ENCODE results near the gene ARHGAP19. TPM values are rescaled to one million over a fixed set of nuclear protein-coding genes. Genes with fewer than 3 reads are reported as not detected.

Gene ARHGAP19
- total and polyA plus RNA-seq, 2 donors (not counting 3 experiments of a cell fraction or from before 2014, with no cell fraction given): 6.8 to 20.0 TPM

DNA sequence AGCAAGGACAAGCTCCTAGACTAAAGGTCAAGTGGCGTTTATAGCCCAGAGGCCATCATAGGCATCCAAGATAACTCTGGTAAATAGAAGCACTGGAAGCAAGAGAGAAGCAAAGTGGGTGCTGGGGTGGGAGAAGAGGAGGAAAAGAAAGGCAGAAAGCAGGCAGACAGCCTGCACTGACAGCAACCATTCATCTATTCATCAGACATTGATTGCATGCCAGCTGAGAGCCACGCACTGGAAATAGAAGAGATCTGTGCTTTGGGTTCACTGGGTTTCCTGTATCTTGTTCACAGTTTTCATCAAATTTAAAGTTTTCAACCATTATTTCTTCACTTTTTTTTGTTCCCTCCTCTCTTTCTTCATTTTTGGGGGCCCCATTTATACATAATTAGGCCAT is 102.0 kb downstream of the ARHGAP19 start:
- Histone ChIP-seq H3K27me3 (ENCODE audit: control insufficient read depth in 2 of 2, insufficient read depth in 2 of 2, low read length in 2 of 2) (peaks cover 37 to 51% of the 10 kb centered on the region in 2 experiments), H3K9me3 (replicated peaks; ENCODE audit: control insufficient read depth, insufficient read depth, low read length) (no peaks in the 10 kb centered on the region), H3K79me2 (ENCODE audit: control insufficient read depth, insufficient read depth, low read length) (no peaks in the 10 kb centered on the region), H3K4me1 (ENCODE audit: control insufficient read depth, extremely low read depth, insufficient read depth, low read length) (no peaks in the 10 kb centered on the region), H3K27ac (ENCODE audit: insufficient read depth, low read depth, low read length) (no peak overlapping the region), H3K9ac (replicated peaks; ENCODE audit: extremely low read depth, insufficient read depth, low read length) (no peak overlapping the region), H3K9me1 (replicated peaks; ENCODE audit: control insufficient read depth, extremely low read depth, insufficient read depth, low read length) (no peaks in the 10 kb centered on the region), H3K36me3 (ENCODE audit: control insufficient read depth in 2 of 2, extremely low read depth in 1 of 2, insufficient read depth in 2 of 2, low read length in 2 of 2) (no peaks in the 10 kb centered on the region), H2AFZ (ENCODE audit: low read depth, low read length) (no peak overlapping the region), H3K4me2 (ENCODE audit: insufficient read depth, low read length) (no peak overlapping the region), H4K20me1 (replicated peaks; ENCODE audit: control insufficient read depth, extremely low read depth, insufficient read depth, low read length) (no peaks in the 10 kb centered on the region), H3K4me3 (replicated peaks in 1 of 3; ENCODE audit: insufficient read depth in 1 of 3, low read depth in 1 of 3, low read length in 3 of 3) (no peak overlapping the region)
- POLR2A ChIA-PET: no interaction called here
- intact Hi-C loops (cut with micrococcal nuclease) (loop anchor here (5.0 kb wide), 1 partner anchor 668 kb away; no protein-coding TSS in a partner anchor), dilution Hi-C loops (cut with MboI; ENCODE audit: extremely low pct_ligation_motif_present, low sequenced_read_pairs) (no loop called here)
- TF ChIP-seq EZH2 (IDR thresholded peaks at IDR 0.05; ENCODE audit: borderline replicate concordance, low read depth, low read length, severe bottlenecking): no peak
- TF ChIP-seq, protein P1, sequence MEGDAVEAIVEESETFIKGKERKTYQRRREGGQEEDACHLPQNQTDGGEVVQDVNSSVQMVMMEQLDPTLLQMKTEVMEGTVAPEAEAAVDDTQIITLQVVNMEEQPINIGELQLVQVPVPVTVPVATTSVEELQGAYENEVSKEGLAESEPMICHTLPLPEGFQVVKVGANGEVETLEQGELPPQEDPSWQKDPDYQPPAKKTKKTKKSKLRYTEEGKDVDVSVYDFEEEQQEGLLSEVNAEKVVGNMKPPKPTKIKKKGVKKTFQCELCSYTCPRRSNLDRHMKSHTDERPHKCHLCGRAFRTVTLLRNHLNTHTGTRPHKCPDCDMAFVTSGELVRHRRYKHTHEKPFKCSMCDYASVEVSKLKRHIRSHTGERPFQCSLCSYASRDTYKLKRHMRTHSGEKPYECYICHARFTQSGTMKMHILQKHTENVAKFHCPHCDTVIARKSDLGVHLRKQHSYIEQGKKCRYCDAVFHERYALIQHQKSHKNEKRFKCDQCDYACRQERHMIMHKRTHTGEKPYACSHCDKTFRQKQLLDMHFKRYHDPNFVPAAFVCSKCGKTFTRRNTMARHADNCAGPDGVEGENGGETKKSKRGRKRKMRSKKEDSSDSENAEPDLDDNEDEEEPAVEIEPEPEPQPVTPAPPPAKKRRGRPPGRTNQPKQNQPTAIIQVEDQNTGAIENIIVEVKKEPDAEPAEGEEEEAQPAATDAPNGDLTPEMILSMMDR (IDR thresholded peaks at IDR 0.05; ENCODE audit: extremely low read depth in 1 of 2, insufficient read depth in 1 of 2, low read depth in 1 of 2, low read length in 2 of 2): no peak
- TF ChIP-seq JUN (IDR thresholded peaks at IDR 0.05; ENCODE audit: borderline replicate concordance, insufficient read depth, insufficient read length, low read depth): no peak
- TF ChIP-seq POLR2A (IDR thresholded peaks at IDR 0.05; ENCODE audit: low read depth, low read length): no peak
- TF ChIP-seq POLR2AphosphoS5 (IDR thresholded peaks at IDR 0.05; ENCODE audit: insufficient read depth, low read depth, low read length): no peak
- no peak for TF ChIP-seq GATA2 (IDR thresholded peaks at IDR 0.05; ENCODE audit: insufficient read depth, insufficient read length, low read depth, low read length)
- TF ChIP-seq, protein P2, sequence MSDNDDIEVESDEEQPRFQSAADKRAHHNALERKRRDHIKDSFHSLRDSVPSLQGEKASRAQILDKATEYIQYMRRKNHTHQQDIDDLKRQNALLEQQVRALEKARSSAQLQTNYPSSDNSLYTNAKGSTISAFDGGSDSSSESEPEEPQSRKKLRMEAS (IDR thresholded peaks at IDR 0.05; ENCODE audit: insufficient read depth, insufficient read length): no peak
- TF ChIP-seq MYC (IDR thresholded peaks at IDR 0.05; ENCODE audit: low read depth, low read length): no peak
- TF ChIP-seq FOS (IDR thresholded peaks at IDR 0.05; ENCODE audit: borderline replicate concordance, insufficient read depth, low read length): no peak
- no TSS peak for BruUV-seq (replicated peaks)
- FAIRE-seq (no peak), DNase-seq (ENCODE audit: low read depth, low spot score) (no peak)
- CTCF ChIA-PET: interaction anchor here (1.0 to 1.4 kb wide), 4 partner anchors 18 to 117 kb away, joined by 3 read pairs; no protein-coding TSS in a partner anchor

Measured in endothelial cell of umbilical vein (primary cell).